ENCODE measurements around the gene RAB17.

RAB17 gene

DNA sequence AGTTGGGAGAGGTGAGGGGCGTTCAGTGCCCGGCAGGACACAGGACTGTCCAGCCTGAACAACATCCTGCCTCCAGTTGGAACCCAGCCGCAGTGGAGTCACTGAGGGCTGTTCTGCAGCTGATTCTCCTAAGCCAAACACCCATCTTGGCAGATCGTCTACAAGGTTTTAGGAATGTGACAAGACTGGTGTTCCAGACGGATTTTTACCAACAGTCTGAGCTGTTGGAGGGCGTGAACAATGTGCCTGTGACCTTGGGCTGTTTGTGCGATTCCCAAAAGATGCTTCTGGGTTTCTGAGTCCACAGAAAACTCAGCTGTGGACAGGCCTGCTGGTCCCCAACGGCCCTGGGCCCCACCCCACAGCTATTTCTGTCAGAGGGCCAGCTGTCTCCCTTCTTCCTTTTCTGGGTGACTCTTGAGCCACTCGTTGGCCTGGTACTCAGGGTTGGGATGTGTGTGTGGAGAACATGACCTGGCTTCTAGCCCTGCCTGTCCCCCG is 42.6 kb upstream of the RAB17 start:
- TF ChIP-seq, protein P1, sequence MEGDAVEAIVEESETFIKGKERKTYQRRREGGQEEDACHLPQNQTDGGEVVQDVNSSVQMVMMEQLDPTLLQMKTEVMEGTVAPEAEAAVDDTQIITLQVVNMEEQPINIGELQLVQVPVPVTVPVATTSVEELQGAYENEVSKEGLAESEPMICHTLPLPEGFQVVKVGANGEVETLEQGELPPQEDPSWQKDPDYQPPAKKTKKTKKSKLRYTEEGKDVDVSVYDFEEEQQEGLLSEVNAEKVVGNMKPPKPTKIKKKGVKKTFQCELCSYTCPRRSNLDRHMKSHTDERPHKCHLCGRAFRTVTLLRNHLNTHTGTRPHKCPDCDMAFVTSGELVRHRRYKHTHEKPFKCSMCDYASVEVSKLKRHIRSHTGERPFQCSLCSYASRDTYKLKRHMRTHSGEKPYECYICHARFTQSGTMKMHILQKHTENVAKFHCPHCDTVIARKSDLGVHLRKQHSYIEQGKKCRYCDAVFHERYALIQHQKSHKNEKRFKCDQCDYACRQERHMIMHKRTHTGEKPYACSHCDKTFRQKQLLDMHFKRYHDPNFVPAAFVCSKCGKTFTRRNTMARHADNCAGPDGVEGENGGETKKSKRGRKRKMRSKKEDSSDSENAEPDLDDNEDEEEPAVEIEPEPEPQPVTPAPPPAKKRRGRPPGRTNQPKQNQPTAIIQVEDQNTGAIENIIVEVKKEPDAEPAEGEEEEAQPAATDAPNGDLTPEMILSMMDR (IDR thresholded peaks at IDR 0.05; ENCODE audit: insufficient read depth, low read depth, low read length, missing control alignments) = no peak
- DNase-seq (ENCODE audit: low read depth) = no peak
- H3K4me3 ChIP-seq (ENCODE audit: low read length) = no peak overlapping the region

DNA sequence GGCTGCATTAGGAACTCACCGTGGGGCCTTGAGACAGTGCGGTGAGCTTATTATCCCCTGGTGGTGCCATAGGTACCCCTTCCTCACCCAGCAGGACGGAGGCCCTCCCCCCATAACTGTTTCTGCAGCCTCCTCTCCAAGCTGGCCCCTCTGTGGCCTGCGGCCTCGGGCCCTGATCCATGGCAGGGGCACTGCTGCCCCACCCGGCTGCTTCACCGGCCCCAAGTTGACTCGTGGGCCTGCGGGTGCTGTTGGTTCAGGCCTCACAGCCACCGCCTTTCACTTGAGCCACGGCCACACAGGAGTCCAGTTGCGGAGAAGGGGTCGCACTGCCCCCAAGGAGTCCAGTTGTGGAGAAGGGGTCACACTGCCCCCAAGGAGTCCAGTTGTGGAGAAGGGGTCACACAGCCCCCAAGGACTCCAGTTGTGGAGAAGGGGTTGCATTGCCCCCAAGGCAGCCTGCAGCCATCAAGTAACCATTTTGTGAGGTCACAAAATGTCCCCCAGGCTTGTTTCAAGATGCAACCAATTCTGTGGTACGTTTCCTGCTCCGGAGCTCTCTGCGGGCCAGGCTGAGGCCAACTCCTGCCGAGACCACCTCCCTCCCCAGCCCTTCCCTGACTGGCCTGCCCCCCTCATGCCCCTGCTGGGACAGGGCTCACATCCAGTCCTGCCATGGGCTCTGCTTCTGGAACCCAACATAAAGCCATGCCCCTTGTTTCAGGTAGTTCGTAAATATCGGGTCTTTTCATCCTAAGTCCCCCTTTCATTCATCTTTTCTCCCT is 41.5 kb upstream of the RAB17 start:
- H3K4me3 ChIP-seq (ENCODE audit: low read length) = no peak overlapping the region
- DNase-seq (ENCODE audit: low read depth) = no peak
- TF ChIP-seq, protein P1 (IDR thresholded peaks at IDR 0.05; ENCODE audit: insufficient read depth, low read depth, low read length, missing control alignments) = no peak

DNA sequence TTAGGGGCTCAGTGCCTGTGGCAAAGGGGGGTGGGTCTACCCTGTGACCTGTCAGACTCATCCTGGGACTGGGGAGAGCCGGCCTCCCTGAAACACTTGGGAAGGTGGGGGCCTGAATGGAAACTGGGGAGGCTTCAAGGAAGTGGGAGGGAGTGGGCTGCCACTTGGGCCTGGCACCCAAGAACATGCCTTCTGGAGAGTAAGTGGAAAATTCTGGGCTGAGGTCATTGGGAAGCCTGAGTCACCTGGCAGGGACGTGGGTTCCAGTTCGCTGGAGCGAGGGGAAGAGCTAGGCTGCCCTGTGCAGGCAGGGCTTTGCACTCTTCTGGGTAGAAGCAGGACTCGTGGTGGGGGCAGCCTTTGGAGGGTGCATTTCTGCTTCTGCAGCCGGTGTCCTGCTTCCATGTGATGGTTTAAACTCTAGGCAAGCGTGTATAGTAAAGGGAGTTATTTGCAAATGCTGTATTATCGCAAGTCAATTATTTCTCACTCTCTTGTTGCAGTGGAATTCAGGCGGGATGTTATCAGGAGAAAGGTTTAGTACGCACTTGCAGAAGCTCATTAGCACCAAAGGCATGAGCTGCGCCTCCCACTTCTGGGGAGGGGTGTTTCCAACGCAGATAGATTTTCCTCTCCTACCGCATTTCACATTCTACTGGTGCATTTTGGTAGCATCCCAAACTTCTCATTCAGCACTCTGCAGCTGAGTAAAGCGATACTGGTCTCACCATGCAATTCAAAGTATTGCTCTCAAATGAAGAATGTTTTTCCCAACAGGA is 40.7 kb upstream of the RAB17 start:
- TF ChIP-seq, protein P1 (IDR thresholded peaks at IDR 0.05; ENCODE audit: insufficient read depth, low read depth, low read length, missing control alignments) = no peak
- no peak overlapping the region for H3K4me3 ChIP-seq (ENCODE audit: low read length)
- DNase-seq (ENCODE audit: low read depth) = no peak

DNA sequence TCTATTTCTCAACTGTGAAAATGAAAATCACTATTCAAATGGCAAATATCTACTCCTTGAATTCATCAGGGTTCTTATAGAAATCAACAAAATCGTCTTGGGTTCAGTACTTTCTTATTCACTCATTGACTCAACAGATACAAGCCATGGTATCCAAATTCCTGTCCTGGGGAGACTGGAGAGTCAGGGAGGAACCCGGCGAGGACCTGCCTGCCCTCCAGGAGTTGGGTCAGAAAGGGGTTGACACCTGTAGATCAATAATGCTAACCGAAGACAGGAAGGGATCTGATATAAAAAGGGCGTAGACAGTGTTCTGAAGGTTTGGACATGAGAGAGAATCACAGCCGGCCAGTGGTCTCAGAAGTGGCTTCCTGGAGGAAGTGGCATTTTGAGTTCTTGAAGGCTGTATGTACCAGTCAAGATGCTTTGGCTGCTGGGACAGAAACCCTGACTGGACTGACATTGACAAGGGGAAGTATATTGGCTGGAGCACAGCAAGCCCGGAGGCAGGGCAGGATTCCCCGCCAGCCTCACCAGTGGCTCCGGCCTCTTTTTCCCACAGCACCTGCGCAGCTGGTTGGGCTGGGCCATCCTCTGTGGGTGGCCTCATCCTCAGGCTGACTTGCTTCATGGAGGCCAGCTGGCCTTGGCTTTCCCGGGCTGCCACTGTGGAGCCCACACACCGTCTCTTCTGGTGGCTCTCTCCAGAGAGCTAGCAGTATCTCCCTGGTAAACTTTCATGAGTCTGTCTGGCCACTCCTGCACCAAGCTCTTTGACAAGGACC is 39.9 kb upstream of the RAB17 start:
- TF ChIP-seq, protein P1 (IDR thresholded peaks at IDR 0.05; ENCODE audit: insufficient read depth, low read depth, low read length, missing control alignments) = no peak
- no peak overlapping the region for H3K4me3 ChIP-seq (ENCODE audit: low read length)
- DNase-seq (ENCODE audit: low read depth) = no peak

DNA sequence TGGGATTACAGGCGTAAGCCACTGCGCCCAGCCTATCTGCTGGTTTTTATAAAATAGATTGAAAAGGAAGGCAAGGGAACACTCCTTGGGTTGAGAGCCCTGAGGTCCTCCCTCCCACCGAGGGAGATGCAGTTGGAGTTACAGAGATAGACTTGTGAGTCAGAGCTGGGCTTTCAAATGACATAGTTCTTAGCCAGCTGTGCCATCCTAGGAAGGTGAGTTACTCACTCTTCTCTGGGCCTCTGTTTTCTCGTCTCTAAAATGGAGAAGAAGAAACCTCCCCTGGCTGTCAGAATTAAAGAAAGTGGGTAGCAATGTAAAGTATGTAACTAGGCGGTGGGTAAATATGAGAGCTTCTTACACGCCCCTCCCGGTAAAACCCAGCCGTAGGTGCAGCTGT is 39.2 kb upstream of the RAB17 start:
- H3K4me3 ChIP-seq (ENCODE audit: low read length) = no peak overlapping the region
- peak; percentile 54 for DNase-seq (ENCODE audit: low read depth)
- TF ChIP-seq, protein P1 (IDR thresholded peaks at IDR 0.05; ENCODE audit: insufficient read depth, low read depth, low read length, missing control alignments) = no peak

DNA sequence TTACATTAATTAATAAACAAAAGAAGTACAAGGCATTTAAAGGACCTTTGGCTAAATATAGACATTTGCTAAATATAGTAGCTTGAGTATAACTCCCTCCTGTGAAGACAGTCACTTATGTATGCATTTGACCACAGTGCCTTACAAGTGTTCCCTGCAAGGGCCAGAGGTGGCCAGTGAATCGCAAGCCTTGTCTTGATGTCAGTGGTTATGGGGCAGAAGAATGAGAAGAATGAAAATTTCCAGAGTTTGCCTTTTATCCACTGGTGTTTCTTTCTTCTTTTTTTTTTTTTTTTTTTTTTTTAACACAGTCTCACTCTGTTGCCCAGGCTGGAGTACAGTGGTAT is 38.6 kb upstream of the RAB17 start:
- no peak overlapping the region for H3K4me3 ChIP-seq (ENCODE audit: low read length)
- TF ChIP-seq, protein P1 (IDR thresholded peaks at IDR 0.05; ENCODE audit: insufficient read depth, low read depth, low read length, missing control alignments) = no peak
- no peak for DNase-seq (ENCODE audit: low read depth)

Data from epithelial cell of esophagus (primary cell).